ENCODE results near the gene RPRD1A. TPM values are rescaled to one million over a fixed set of nuclear protein-coding genes. Genes with fewer than 3 reads are reported as not detected.

RPRD1A gene
- total RNA-seq, 1 donor from 2014 or later, result 198 TPM

DNA sequence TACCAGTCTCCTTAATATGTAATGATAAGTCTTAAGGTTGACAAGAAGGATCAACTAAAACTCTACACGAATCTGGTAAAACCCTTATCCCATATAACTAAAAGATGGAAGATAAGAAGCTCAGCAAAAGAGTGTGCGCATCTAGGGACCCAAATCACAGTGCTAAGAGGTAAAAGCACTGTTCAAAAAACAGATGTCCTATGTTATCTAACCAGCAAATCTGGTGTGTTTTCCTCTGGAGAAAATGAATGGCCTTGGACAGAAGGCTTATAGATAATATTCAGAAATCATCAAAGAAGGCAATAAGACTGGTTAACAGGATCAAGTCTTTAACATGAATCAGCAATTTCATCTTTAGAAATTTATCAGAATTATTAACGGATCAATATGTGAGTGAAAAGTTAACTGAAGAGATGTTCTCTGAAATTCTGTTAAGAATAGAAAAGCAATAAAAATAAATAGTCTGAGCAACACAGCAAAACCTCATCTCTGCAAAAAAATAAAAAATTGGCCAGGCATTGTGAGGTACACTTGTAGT is 47.1 kb downstream of the RPRD1A start:
- H3K27me3 Mint-ChIP-seq (ENCODE audit: insufficient read depth, low read depth), result no peaks in the 10 kb centered on the region
- H3K4me3 ChIP-seq, result no peak overlapping the region
- no peak overlapping the region for H3K27ac Mint-ChIP-seq
- H3K79me2 ChIP-seq (ENCODE audit: low read depth), result no peaks in the 10 kb centered on the region
- no peak overlapping the region for H3K4me3 Mint-ChIP-seq
- no peak overlapping the region for H3K27ac ChIP-seq
- no peak for TF ChIP-seq CTCF (IDR thresholded peaks at IDR 0.05)
- TF ChIP-seq EZH2 (IDR thresholded peaks at IDR 0.05), result no peak
- no peak for TF ChIP-seq EZH2phosphoT487 (IDR thresholded peaks at IDR 0.05)
- no peaks in the 10 kb centered on the region for H3K4me1 ChIP-seq
- H3K36me3 Mint-ChIP-seq, result peaks cover 2% of the 10 kb centered on the region
- H4K20me1 ChIP-seq (ENCODE audit: low read depth), result peaks cover 2% of the 10 kb centered on the region
- H3K9ac ChIP-seq, result no peak overlapping the region
- no peak overlapping the region for H3K4me2 ChIP-seq
- H3K9me3 ChIP-seq (ENCODE audit: low read depth), result no peaks in the 10 kb centered on the region
- H2AFZ ChIP-seq (replicated peaks), result no peak overlapping the region
- no peaks in the 10 kb centered on the region for H3K27me3 ChIP-seq
- no peaks in the 10 kb centered on the region for H3K9me3 Mint-ChIP-seq
- peaks cover 3% of the 10 kb centered on the region for H3K36me3 ChIP-seq
- H3K4me1 Mint-ChIP-seq, result peaks cover 2% of the 10 kb centered on the region
- peaks cover 5% of the 10 kb centered on the region for H3F3A ChIP-seq (ENCODE audit: low read depth)
- DNase-seq (ENCODE audit: low spot score), result no peak

GRCh38 chr18:36017232-36017631 is 50.1 kb downstream of the RPRD1A start:
- Histone ChIP-seq H3K4me3 (no peak overlapping the region), H3K4me2 (no peak overlapping the region), H3K4me1 (no peaks in the 10 kb centered on the region), H3K27ac (no peak overlapping the region), H2AFZ (replicated peaks) (no peak overlapping the region), H3K79me2 (ENCODE audit: low read depth) (no peaks in the 10 kb centered on the region), H3K36me3 (no peaks in the 10 kb centered on the region), H3K9ac (no peak overlapping the region), H3K9me3 (ENCODE audit: low read depth) (no peaks in the 10 kb centered on the region), H3K27me3 (no peaks in the 10 kb centered on the region), H4K20me1 (ENCODE audit: low read depth) (no peaks in the 10 kb centered on the region), H3F3A (ENCODE audit: low read depth) (peaks cover 5% of the 10 kb centered on the region)
- TF ChIP-seq EZH2 (IDR thresholded peaks at IDR 0.05) (no peak), CTCF (IDR thresholded peaks at IDR 0.05) (no peak), EZH2phosphoT487 (IDR thresholded peaks at IDR 0.05) (no peak)
- Mint-ChIP-seq H3K4me3 (no peak overlapping the region), H3K27ac (no peak overlapping the region), H3K9me3 (no peaks in the 10 kb centered on the region), H3K27me3 (ENCODE audit: insufficient read depth, low read depth) (no peaks in the 10 kb centered on the region), H3K36me3 (peaks cover 2% of the 10 kb centered on the region), H3K4me1 (peaks cover 2% of the 10 kb centered on the region)
- DNase-seq (ENCODE audit: low spot score), result no peak

DNA sequence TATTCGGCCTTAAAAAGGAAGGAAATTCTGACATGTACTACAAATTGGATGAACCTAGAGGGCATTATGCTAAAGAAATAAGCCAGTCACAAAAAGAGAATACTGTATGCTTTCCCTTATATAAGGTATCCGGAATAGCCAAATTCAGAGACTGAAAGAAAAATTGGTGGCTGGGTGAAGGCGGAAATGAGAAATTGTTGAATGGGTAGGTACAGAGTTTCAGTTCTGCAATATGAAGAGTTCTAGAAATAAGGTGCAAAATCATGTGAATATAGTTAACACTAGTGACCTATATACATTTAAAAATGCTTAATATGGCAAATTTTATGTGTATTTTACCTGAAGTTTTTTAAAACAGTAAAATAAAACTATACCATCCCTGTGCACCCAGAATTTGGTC is 51.7 kb downstream of the RPRD1A start:
- Mint-ChIP-seq H3K27ac (no peak overlapping the region), H3K4me3 (no peak overlapping the region), H3K27me3 (ENCODE audit: insufficient read depth, low read depth) (no peaks in the 10 kb centered on the region), H3K36me3 (peaks cover 2% of the 10 kb centered on the region), H3K4me1 (peaks cover 2% of the 10 kb centered on the region), H3K9me3 (no peaks in the 10 kb centered on the region)
- H3K79me2 ChIP-seq (ENCODE audit: low read depth), result no peaks in the 10 kb centered on the region
- TF ChIP-seq EZH2 (IDR thresholded peaks at IDR 0.05) (no peak), EZH2phosphoT487 (IDR thresholded peaks at IDR 0.05) (no peak), CTCF (IDR thresholded peaks at IDR 0.05) (no peak)
- no peaks in the 10 kb centered on the region for H3K36me3 ChIP-seq
- no peaks in the 10 kb centered on the region for H3K9me3 ChIP-seq (ENCODE audit: low read depth)
- no peaks in the 10 kb centered on the region for H3K27me3 ChIP-seq
- no peak overlapping the region for H3K4me2 ChIP-seq
- H3K27ac ChIP-seq, result no peak overlapping the region
- H3K4me1 ChIP-seq, result no peaks in the 10 kb centered on the region
- H3K9ac ChIP-seq, result no peak overlapping the region
- H3K4me3 ChIP-seq, result no peak overlapping the region
- H3F3A ChIP-seq (ENCODE audit: low read depth), result peaks cover 5% of the 10 kb centered on the region
- H4K20me1 ChIP-seq (ENCODE audit: low read depth), result no peaks in the 10 kb centered on the region
- no peak for DNase-seq (ENCODE audit: low spot score)
- H2AFZ ChIP-seq (replicated peaks), result no peak overlapping the region

Data from neural progenitor cell (in vitro differentiated cells).